ENCODE data around the gene PANK1.
"Not testable (repeated sequence)": the region's sequence is repeated elsewhere in the genome, so short reads cannot be mapped to it uniquely, and the experiment has no call there.

Gene PANK1

GRCh38 chr10:89651916-89652573 is 7.0 kb upstream of the PANK1 start:
- no peak for DNase-seq (ENCODE audit: low read depth in 3 of 3)

GRCh38 chr10:89651205-89651915 is 6.3 kb upstream of the PANK1 start:
- DNase-seq (ENCODE audit: low read depth in 3 of 3): no peak

- no peak for DNase-seq (ENCODE audit: low read depth in 3 of 3)
Observed at GRCh38 chr10:89649051-89649450, 4.0 kb upstream of the PANK1 start.

DNA sequence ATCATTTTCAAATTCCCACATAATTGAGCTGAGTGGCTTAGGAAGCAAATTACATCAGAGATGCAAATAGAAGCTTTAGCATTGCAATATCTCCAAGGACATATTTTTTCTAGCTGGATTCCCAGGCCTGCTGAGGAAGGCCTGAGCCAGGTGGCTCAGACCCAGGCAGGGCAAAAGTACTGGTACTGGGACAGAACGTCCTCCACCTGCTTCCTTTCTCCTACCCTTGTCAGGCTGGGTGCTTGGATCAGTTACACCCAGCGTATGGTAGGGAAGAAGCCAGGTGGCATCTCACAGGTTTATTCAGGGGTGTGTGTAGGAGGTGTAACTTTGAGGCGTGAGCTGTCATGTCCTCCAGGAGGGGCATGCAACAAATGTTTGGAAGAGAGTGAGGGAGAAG is 3.0 kb upstream of the PANK1 start:
- DNase-seq (ENCODE audit: low read depth in 3 of 3): no peak

DNA sequence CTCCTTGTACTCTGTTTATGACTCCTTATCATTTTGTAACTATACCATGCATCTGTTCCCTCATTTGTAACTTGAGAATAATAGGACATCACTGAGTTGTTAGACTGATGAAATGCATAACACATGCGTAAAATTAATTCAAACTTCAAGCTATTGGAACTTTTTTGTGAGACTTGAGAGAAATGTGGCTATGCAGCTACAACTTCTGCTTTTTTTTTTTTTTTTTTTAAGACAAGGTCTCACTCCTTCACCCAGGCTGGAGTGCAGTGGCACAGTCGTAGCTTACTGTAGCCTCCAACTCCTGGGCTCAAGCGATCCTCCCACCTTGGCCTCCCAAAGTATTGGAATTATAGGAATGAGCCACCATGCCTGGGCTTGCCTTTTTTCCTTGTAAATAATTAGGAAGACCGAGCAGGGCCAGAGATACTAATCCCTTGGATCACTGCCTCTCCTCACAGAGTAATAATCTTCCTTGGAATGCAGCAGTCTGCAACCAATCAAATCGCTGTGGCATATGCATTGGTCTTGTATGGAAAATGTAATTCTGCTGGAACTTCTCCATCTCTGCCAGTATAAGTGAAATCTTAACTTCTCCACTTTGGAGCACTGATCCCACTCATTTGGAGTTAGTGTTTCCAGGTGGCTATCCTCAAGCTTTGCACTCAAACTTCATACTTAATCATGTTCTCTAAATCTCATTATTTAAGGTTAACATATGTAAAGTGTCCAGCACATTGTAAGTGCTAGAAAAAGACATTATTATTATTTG is 2.0 kb upstream of the PANK1 start:
- DNase-seq (ENCODE audit: low read depth in 3 of 3): no peak

GRCh38 chr10:89645742-89646172 is 715 bp upstream of the PANK1 start:
- no peak for DNase-seq (ENCODE audit: low read depth in 3 of 3)

- DNase-seq (ENCODE audit: low read depth in 3 of 3): no peak
Observed at GRCh38 chr10:89644691-89644966, 413 bp downstream of the PANK1 start.

DNA sequence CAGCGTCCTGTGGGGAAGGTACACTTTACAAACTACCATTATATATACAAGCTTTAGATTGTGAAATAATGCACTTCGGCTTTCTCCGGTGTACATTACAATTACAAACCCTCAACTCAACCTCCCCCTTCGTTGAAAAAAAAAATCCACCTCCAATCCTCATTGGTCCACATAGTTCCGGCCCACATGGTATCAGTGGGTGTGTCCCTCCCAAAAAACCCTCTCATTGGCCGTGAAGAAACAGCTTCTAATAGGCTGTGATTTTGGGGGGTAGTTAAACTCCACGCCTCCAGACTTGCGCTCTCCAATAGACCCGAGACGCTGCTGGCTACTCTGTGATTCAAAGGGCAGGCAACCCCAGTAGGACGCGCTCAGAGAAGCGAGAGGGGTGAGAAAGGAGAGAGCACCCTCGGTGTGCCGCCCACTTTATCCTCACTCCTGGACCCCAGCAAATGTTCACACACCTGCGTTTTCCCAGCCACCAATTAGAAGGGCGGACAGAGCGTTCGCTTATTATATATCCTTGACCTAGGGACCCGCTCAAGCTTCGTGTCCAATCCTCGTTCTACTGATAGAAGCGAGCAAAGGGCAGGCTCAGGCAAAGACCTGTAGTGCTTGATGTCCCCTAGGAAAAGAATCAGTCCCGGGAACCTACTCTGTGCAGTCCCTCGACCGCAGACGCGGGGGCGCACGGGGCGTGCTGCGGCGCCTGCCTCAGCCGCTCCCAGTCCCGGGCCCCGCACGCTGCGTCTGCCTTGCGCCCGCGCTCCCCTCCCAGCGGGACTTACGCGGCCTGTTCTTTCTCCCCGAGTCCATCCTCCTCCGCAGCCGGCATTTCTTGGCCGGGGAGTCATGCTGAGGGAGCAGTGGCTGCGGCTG is 991 bp downstream of the PANK1 start:
- peak; percentile 35 to 55 (median 46) for DNase-seq (ENCODE audit: low read depth in 3 of 3)

- DNase-seq (ENCODE audit: low read depth in 3 of 3): no peak
Observed at GRCh38 chr10:89643431-89643811, 1.6 kb downstream of the PANK1 start.

DNA sequence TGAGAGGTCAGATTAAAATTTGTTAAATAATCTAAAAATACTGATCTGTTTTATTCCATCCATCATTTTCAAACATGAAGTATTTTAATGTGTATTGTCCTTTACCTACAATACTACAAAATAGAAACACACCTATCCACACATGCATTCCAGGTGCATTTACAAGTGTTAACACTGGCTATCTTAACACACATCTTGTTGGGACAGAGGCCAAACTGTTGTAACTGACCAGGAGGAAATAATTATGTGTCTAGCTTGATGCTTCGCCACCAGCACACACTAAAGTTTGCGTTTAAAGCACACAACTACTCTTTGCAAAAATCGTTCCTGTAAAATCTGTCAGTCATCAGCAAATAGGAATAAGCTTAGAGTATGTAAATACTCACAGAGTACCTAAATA is 2.8 kb downstream of the PANK1 start:
- no peak for DNase-seq (ENCODE audit: low read depth in 3 of 3)

DNA sequence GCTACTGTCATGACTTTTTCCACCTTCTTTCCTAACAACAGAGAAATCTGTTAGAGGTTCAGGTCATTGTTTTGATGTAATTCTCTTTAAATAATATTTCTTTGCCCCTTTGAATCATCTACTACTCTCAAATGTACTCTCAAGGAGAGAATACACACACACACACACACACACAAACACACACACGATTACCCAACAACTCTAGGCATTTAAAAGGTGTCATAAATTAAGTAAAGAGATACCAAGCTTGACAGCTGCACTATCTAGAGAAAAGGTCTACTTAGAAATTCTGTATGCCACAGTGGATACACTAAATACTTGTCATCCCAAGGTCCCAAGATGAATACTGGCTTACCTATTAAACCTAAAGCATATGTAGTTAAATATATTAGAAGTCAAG is 4.8 kb downstream of the PANK1 start:
- DNase-seq (ENCODE audit: low read depth in 3 of 3): no peak

GRCh38 chr10:89639326-89639725 is 5.7 kb downstream of the PANK1 start:
- no peak for DNase-seq (ENCODE audit: low read depth in 3 of 3)

- no peak for DNase-seq (ENCODE audit: low read depth in 3 of 3)
Observed at GRCh38 chr10:89637113-89637512, 7.9 kb downstream of the PANK1 start.

DNA sequence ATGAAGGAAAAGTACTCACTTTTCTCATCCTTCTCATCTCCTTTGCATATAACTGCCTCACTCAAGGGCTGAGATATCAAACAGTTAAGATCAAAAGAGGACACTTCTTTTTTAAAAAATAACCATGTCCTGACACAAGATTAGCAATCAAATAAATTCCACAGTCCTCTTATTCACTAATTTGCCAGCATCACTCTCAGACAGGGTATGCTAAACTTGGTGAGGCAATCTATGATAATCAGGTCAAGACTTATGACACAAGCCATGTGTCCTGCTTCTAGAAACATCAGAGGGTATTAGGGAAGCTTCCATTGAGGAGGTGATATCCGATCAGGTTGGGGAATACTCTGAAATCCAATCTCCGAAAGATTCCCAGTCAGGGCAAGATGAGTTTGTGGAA is 10.4 kb downstream of the PANK1 start:
- no peak for DNase-seq (ENCODE audit: low read depth in 3 of 3)

- no peak for DNase-seq (ENCODE audit: low read depth in 3 of 3)
Observed at GRCh38 chr10:89633484-89633883, 11.6 kb downstream of the PANK1 start.

- no peak for DNase-seq (ENCODE audit: low read depth in 3 of 3)
Observed at GRCh38 chr10:89632824-89633223, 12.2 kb downstream of the PANK1 start.

DNA sequence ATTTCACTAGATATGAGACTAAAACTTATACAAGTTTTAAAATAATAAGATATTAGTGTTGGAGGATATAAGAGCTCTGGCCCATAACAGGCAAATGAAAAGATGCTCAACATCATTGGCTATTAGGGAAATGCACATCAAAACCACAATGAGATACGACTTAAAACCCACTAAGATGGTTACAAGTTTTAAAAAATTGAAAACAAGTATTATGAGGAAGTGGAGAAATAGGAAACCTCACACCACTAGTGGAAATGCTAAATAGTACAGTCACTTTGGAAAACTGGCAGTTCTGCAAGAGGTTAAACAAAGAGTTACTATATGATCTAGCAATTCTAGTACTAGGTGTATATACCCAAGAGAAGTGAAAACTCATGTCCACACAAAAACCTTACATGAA is 17.2 kb downstream of the PANK1 start:
- DNase-seq (ENCODE audit: low read depth in 3 of 3): no peak

DNA sequence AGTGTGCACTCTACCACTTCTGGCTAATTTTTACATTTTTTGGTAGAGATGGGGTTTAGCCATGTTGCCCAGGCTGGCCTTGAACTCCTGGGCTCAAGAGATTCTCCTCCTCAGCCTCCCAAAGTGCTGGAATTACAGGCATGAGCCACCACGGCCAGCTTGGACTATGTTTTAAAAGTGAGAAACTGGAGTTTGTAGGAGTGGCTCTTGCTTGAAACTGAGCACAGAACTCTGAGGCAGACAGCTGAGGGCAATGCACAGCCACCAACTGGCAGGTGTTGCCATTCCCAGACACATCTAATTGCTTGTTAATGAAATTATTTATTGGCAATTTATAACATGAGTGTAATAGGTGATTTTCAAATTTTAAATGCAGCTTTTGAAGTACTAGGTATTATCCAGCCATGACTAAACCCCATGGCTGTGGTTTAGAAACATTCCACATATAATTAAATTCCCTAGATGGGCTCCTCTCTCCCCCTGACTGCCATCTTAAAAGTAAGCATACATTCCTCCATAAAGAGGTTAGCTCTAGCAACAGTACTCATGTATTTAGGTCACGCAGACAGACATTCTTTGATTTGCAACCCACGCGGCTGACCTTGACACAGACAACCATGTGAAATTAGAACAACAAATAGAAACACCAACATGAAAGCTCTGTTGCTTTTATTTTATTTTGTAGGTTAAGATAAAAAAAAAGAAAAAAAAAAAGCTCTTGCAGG is 19.8 kb downstream of the PANK1 start:
- DNase-seq (ENCODE audit: low read depth in 3 of 3): no peak

DNA sequence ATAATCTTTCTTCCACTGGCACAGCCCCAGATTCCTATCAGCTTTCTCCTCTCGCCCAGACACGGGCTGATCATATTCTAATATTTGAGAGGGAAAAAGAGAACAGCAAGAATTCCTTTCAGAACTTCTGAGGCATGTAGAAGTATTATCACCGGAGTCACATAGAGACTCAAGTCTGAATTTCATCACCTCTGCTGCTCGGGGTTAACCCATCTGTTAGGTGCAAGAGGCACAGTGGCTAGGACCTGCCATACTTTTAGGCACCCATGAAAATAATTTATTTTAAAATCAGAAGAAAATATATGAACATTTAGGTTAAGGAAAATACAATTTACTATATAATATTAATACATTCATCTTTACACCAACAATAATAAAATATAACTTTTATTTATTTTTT is 21.0 kb downstream of the PANK1 start:
- no peak for DNase-seq (ENCODE audit: low read depth in 3 of 3)

DNA sequence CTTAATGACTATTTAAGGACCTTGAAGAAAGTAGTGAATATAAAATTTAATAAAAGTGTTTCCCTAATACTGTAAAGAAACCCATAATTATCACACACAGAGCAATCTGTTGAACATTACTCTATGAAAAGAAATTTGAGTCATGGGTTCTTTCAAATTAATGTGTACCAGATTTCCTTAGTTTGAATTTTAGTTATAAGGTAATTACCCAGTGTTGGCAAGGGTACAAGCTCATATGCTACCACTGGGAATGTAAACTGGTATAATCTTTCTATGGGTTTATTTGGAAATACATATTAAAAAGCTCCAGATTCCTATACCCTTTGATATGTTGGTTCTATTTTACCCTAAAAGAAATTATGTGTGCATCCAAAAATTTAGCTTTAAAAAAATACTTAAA is 22.9 kb downstream of the PANK1 start:
- DNase-seq (ENCODE audit: low read depth in 3 of 3): no peak

DNA sequence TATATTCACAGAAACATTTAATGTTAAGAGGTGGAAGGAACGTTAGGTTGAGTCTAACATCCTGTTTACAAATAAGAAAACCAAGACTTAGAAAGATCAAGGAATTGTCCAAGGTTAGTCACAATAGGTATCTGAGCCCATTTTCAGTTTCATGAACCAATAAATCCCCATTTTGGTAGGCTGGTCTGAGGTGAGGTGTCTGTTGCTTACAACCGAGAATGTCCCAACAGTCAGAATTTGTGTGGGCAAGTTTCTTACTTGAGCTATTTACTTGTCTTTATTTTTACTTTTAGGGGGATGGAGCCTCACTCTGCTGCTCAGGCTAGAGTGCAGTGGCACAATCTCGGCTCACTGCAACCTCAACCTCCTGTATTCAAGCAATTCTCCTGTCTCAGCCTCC is 23.6 kb downstream of the PANK1 start:
- DNase-seq (ENCODE audit: low read depth in 3 of 3): no peak

- DNase-seq (ENCODE audit: low read depth in 3 of 3): not testable (repeated sequence)
Observed at GRCh38 chr10:89620296-89620695, 24.7 kb downstream of the PANK1 start.

All from stimulated activated CD4-positive, alpha-beta T cell treated with anti-CD3 and anti-CD28 coated beads, TNF-alpha, amount 100 ng/mL, for 48 hours (primary cell).